Osteocyte (in vitro differentiated cells): ENCODE measurements around the gene MALRD1. TPM values are rescaled to one million over a fixed set of nuclear protein-coding genes. Genes with fewer than 3 reads are reported as not detected.

Experiments
- DNase-seq: peaks from one replicate; pipeline ENCODE4 v3.0.0; 2021; ENCODE audit warnings: mixed read lengths; ENCODE audit not compliant: unreplicated experiment; ENCODE audit errors: extremely low spot score
- H3K27ac Mint-ChIP-seq: one replicate; pipeline ENCODE4 v1.8.0; 2021; ENCODE audit warnings: mild to moderate bottlenecking, mixed read lengths; ENCODE audit not compliant: unreplicated experiment
- H3K27me3 Mint-ChIP-seq: one replicate; pipeline ENCODE4 v1.8.0; 2021; ENCODE audit warnings: mixed read lengths; ENCODE audit not compliant: unreplicated experiment
- H3K36me3 Mint-ChIP-seq: one replicate; pipeline ENCODE4 v1.8.0; 2021; ENCODE audit warnings: mixed read lengths; ENCODE audit not compliant: unreplicated experiment
- H3K4me1 Mint-ChIP-seq: one replicate; pipeline ENCODE4 v1.8.0; 2021; ENCODE audit warnings: mixed read lengths; ENCODE audit not compliant: unreplicated experiment
- H3K4me3 Mint-ChIP-seq: one replicate; pipeline ENCODE4 v1.8.0; 2021; ENCODE audit warnings: mild to moderate bottlenecking, moderate library complexity, mixed read lengths; ENCODE audit not compliant: unreplicated experiment
- H3K9me3 Mint-ChIP-seq: one replicate; pipeline ENCODE4 v1.8.0; 2021; ENCODE audit warnings: mixed read lengths; ENCODE audit not compliant: unreplicated experiment
- CTCF ChIP-seq: fragments of 200-600 bp; sonication (generic); IDR thresholded peaks from 2 replicates; pipeline ENCODE4 v1.5.0; 2021; ENCODE audit warnings: antibody characterized with exemption, mild to moderate bottlenecking, moderate library complexity
- total RNA-seq: library from RNA; stranded (reverse); gene quantifications from 2 replicates; pipeline ENCODE4 v1.2.1, GENCODE V29; 2021

MALRD1 gene
- total RNA-seq, 1 donor from 2014 or later: 0.56 TPM

DNA sequence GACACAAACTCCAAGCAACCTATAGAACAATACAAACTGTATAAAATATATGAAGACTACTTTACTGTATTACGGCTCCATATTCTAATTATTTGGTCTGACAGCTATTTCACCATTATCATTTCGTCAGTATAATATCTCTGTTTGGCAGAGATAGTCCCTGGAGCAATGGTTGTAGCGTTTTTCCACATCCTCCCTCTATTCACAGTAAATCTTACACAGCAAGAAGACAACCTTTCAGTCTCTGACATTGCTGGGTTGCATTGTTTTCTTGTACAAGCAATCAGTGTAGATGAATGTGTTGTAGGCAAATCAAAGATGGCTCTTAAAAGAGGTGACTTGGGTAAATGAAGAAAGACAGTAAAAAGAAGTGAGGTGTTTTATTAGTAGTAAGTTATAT is 662.0 kb downstream of the MALRD1 start:
- H3K36me3 Mint-ChIP-seq: peaks cover 8% of the 10 kb centered on the region
- DNase-seq: no peak
- H3K9me3 Mint-ChIP-seq: peaks cover 25% of the 10 kb centered on the region
- no peaks in the 10 kb centered on the region for H3K27me3 Mint-ChIP-seq
- H3K4me3 Mint-ChIP-seq: no peak overlapping the region
- H3K27ac Mint-ChIP-seq: no peak overlapping the region
- H3K4me1 Mint-ChIP-seq: no peaks in the 10 kb centered on the region
- no peak for TF ChIP-seq CTCF

DNA sequence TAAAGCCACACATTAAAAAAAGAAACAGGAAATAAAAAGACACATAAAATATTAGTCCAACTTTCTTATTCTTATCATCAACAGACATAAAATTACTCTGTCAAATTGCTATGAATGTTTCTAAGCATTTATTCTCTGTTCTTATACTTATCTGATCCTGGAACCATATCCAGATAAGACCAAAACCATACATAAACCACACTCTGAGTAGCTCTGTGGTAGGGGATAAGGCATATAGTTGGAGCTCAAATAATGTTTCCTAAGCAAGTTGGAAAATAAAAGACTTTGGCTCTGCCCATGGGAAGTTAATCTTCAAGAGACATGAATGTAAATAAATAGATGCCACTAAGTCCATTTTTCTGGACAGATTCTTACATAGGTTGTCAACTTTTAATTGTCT is 664.6 kb downstream of the MALRD1 start:
- no peak overlapping the region for H3K4me3 Mint-ChIP-seq
- H3K9me3 Mint-ChIP-seq: peaks cover 25% of the 10 kb centered on the region
- H3K27ac Mint-ChIP-seq: no peak overlapping the region
- no peaks in the 10 kb centered on the region for H3K27me3 Mint-ChIP-seq
- H3K36me3 Mint-ChIP-seq: peaks cover 8% of the 10 kb centered on the region
- no peak for TF ChIP-seq CTCF
- peaks cover 2% of the 10 kb centered on the region for H3K4me1 Mint-ChIP-seq
- DNase-seq: no peak

DNA sequence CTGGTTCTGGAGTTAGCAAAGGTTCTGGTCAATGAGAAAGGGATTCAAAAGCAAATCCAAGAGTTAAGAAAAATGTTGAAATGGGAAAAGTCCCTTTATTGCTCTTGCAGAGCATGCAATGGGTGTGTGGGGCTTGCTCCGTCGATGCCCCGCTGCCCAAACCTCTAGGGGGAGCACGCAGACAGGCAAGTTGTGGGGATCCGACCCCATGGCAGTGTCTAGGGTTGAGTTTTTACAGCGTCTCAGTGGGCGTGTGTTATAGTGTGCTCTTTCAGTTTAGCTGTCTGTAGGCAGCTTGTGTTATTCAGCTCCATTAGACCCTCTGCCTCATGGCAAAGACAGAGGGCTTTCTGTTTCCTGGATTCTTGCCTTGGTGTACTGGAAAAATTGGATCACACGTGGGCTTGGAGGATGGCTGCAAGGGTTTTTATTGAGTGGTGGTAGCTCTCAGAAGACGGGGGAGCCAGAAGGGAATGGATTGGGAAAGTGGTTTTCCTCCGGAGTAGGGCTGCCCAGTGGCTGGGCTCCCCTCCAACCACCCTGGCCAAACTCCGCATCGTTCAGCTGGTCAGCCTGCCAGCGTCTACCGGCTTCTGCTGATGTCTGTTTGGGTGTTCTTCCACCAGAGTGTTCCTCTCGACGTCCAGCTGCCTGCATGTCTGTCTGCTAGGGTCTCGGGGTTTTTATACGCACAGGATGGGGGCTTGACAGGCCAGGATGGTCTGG is 665.4 kb downstream of the MALRD1 start:
- H3K27me3 Mint-ChIP-seq: no peaks in the 10 kb centered on the region
- H3K4me1 Mint-ChIP-seq: peaks cover 8% of the 10 kb centered on the region
- H3K36me3 Mint-ChIP-seq: peaks cover 8% of the 10 kb centered on the region
- no peak overlapping the region for H3K4me3 Mint-ChIP-seq
- H3K27ac Mint-ChIP-seq: no peak overlapping the region
- TF ChIP-seq CTCF: no peak
- no peak for DNase-seq
- peaks cover 25% of the 10 kb centered on the region for H3K9me3 Mint-ChIP-seq

DNA sequence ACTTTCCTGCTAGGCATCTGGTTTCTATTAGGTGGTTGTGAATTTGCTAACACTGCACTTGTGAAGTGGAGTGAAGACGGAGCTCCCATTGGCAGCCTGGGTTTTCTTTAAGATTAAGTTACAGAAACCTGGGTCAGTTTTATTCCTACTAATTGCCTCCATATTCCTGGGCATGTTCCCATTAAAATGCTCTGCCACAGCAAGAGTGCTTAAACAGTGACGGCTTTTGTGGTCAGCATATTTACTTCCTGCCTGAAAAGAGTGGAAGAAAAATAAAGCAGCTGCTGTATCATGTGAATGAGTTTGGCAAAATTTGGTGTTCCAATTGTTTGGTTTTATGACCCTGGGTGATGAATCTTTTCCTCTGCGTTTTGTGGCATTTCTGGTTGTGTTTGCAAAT is 670.7 kb downstream of the MALRD1 start:
- no peaks in the 10 kb centered on the region for H3K36me3 Mint-ChIP-seq
- no peaks in the 10 kb centered on the region for H3K9me3 Mint-ChIP-seq
- peak overlapping the region; percentile 23 for H3K4me3 Mint-ChIP-seq
- TF ChIP-seq CTCF: no peak
- H3K27me3 Mint-ChIP-seq: no peaks in the 10 kb centered on the region
- H3K4me1 Mint-ChIP-seq: peaks cover 32% of the 10 kb centered on the region
- H3K27ac Mint-ChIP-seq: peak overlapping the region; percentile 83
- DNase-seq: no peak

DNA sequence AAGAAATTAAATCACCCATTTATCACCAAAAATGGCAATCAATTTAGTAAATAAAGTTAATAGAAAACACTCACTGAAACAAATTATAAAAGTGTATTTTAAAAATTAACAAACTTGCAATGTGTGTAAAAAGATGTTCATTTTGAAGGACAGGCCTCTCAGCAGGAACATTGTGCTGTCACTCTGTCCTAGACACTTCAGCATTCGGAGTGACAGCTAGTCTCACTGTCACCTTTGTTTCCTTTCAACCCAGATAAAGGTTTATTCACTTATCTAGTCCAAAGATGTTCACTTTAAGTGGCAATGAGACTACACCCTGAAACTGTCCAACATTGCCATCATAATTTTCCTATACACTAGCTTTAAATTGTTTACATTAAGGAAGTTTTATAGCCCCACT is 675.7 kb downstream of the MALRD1 start:
- H3K27me3 Mint-ChIP-seq: no peaks in the 10 kb centered on the region
- no peak for TF ChIP-seq CTCF
- no peak overlapping the region for H3K4me3 Mint-ChIP-seq
- no peak for DNase-seq
- H3K4me1 Mint-ChIP-seq: peaks cover 22% of the 10 kb centered on the region
- peaks cover 2% of the 10 kb centered on the region for H3K36me3 Mint-ChIP-seq
- H3K9me3 Mint-ChIP-seq: no peaks in the 10 kb centered on the region
- no peak overlapping the region for H3K27ac Mint-ChIP-seq
